GM18498 (cell line): ENCODE results near the gene PRIM1.
"Not testable (repeated sequence)": the region's sequence is repeated elsewhere in the genome, so short reads cannot be mapped to it uniquely, and the experiment has no call there.

Experiments
- ATAC-seq: cut with Tn5 transposase; IDR thresholded peaks from one replicate; pipeline ENCODE4 v1.9.1; 2021; ENCODE audit warnings: mild to moderate bottlenecking, moderate library complexity; ENCODE audit not compliant: unreplicated experiment

PRIM1 gene

DNA sequence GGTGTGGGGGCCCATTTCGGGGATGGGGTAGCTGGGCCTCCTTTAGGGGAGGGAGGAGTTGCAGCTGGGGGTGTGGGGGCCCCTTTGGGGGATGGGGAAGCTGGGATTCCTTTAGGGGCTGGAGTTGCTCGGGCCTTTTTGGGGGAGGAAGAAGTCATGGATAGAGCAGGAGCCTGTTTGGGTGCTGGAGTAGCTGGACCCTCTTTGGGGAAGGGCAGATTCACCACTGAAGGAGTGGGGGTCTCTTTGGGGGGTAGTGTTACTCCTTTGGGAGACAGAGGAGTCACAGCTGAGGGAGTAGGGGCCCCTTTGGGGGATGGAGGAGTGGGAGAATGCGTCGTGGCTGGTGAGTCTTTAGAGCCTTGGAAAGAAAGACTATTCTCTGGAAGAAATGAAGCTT, 33.5 kb downstream of the PRIM1 start:
- ATAC-seq: no peak

DNA sequence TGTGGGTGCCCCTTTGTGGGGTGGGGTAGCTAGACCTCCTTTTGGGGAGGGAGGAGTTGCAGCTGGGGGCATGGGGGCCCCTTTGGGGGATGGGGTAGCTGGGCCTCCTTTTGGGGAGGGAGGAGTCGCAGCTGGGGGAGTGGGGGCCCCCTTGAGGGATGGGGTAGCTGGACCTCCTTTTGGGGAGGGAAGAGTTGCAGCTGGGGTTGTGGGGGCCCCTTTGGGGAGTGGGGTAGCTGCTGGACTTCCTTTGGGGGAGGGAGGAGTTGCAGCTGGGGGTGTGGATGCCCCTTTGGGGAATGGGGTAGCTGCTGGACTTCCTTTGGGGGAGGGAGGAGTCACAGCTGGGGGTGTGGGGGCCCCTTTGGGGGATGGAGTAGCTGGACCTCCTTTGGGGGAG, 34.0 kb downstream of the PRIM1 start:
- no peak for ATAC-seq

DNA sequence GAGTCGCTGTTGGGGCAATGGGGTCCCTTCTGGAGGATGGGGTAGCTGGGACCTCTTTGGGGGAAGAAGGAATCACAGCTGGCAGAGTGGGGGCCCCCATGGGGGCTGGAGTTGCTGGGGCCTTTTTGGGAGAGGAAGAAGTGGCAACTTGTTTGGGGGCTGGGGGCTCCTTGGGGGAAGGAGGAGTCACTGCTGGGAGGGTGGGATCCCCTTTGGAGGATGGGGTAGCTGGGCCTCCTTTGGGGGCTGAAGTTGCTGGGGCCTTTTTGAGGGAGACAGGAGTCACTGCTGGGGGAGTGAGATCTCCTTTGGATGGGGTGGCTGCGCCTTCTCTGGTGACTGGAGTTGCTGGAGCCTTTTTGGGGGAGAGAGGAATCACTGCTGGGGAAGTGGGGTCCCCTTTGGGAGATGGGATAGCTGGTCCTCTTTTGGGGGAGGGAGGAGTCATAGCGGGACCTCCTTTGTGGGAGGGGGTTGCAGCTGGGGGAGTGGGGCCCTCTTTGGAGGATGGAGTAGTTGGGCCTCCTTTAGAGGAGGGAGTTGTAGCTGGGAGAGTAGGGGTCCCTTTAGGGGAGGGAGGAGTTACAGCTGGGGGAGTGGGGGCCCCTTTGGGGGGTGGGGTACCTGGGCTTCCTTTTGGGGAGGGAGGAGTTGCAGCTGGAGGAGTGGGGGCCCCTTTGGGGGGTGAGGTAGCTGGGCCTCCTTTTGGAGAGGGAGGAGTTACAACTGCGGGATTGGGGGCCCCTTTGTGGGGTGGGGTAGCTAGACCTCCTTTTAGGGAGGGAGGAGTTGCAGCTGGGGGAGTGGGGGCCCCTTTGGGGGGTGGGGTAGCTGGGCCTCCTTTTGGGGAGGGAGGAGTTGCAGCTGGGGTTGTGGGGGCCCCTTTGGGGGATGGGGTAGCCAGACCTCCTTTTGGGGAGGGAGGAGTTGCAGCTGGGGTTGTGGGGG, 34.9 kb downstream of the PRIM1 start:
- ATAC-seq: no peak

DNA sequence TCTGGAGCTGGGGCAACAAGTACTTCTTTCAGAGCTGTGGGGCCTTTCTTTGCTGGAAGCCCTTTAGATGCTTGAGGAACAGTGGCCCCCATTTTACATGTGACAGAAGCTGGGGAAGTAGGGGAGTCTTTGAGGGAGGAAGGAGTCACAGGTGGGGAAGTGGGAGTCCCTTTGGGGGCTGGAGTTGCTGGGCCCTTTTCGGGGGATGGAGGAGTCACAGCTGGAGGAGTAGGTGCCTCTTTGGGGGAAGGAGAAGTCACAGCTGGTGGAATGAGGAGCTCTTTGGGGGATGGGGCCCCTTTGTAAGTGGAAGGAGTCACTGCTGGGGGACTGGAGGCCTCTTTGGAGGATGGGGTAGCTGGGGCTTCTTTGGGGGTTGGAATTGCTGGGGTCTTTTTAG, 35.7 kb downstream of the PRIM1 start:
- ATAC-seq: no peak

DNA sequence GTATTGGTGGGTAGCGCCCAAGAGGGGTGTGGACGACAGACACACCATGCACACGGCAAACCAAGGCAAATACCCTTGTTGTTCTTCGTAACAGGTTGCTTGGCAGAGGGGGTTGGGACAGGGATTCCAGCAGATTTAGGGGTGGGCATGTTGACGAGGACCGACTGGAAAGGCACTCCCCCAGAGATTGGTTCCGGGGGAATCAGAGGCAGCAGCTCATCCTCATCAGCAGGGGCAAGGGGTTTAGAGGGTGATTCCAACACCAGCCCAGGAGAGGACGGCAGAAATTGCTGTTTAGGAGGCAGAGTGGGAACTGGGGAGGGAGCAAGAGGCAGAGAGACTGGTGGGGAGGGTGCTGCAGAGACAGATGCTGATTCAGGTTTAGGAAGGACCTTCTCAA, 36.3 kb downstream of the PRIM1 start:
- ATAC-seq: no peak

DNA sequence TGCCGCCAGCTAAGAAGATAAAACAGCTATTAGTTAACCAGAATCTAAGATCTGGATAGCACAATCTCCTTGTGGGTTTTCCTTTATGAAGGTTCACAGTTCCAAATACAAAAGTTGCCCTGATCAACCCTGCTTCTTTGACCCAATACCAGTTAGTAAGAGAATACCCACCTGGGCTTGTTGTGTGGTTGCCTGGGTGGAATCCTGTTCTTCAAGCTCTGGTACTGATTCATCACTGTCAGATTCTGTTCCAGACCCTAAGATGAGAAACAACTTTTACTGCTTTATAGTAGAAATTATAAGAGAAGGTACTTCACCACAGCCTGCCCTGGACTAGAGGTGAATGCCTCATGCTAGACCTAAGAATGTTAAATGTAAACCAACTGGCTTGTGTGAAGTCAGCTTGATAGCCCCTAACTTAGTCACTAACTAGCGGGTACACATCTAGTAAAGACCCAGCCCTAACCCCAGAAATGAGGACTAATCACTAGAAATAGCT, 37.6 kb downstream of the PRIM1 start:
- no peak for ATAC-seq

DNA sequence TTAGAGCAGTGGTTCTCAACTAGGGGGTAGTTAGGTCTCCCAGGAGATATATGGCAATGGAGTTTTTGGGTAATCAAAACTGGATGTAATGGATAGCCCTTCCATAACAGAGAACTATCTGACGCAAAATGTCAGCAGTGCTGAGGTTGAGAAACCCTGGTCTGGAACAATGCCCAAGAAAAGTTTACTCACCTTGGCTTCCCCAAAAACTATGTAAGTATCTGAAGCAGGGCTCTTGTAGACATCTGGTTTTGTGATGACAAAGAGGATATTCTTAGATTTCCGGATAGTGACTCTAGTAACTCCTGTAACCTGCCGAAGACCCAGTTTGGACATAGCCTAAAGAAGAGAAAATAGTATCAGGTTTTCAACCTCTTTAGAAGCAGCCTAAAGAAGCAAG, 38.8 kb downstream of the PRIM1 start:
- ATAC-seq: no peak

DNA sequence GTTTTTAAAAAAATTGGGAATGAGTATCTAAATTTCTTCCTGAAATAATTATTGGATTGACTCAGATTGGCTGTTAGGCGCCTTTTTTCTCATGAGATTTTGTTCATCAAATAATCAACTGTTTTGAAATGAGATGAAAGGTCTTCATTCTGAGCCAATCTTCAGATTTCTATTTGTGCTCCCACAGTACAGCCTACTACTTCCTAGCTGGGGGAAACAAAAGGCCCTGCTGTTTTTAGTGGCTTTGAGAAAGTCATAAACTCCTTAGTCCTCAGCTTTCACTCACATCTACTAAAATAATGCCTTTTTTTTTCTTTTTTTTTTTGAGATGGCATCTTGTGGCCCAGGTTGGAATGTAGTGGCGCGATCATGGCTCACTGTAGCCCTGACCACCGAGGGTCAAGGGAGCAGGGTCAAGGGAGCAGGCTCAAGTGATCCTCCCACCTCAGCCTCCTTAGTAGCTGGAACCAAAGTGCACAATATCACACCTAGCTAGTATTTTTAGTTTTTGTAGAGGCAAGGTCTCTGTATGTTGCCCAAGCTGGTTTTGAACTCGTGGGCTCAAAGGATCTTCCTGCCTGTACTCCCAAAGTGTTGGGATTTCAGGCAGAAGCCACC, 42.3 kb downstream of the PRIM1 start:
- ATAC-seq: no peak

DNA sequence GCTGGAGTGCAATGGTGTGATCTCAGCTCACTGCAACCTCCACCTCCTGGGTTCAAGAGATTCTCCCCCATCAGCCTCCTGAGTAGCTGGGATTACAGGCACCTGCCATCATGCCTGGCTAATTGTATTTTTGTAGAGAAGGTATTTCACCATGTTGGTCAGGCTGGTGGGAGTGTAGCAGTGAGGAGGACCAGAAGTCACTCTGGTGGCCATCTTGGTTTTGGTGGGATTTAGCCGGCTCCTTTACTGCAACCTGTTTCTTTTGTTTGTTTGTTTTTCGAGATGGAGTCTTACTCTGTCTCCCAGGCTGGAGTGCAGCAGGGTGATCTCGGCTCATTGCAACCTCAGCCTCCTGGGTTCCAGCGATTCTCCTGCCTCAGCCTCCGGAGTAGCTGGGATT, 47.6 kb downstream of the PRIM1 start:
- not testable (repeated sequence) for ATAC-seq

DNA sequence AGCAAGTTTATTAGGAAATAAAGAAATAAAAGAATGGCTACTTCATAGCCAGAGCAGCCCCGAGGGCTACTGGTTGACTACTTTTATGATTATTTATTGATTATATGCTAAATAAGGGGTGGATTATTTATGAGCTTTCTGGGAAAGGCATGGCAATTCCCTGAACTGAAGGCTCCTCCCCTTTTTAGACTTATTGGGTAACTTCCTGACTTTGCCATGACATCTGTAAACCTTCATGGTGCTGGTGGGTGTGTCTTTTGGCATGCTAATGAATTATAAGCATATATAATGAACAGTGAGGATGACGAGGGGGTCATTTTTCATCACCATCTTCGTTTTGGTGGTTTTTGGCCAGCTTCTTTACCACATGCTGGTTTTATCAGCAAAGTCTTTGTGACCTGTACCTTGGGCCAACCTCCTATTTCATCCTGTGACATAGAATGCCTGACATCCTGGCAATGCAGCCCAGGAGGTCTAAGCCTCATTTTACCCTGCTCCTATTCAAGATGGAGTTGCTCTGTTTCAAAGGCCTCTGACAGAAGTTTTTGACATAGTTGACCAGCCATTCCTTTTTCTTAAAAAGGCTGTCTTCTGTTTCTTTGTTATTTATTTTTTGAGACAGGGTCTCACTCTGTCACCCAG, 53.0 kb downstream of the PRIM1 start:
- no peak for ATAC-seq

DNA sequence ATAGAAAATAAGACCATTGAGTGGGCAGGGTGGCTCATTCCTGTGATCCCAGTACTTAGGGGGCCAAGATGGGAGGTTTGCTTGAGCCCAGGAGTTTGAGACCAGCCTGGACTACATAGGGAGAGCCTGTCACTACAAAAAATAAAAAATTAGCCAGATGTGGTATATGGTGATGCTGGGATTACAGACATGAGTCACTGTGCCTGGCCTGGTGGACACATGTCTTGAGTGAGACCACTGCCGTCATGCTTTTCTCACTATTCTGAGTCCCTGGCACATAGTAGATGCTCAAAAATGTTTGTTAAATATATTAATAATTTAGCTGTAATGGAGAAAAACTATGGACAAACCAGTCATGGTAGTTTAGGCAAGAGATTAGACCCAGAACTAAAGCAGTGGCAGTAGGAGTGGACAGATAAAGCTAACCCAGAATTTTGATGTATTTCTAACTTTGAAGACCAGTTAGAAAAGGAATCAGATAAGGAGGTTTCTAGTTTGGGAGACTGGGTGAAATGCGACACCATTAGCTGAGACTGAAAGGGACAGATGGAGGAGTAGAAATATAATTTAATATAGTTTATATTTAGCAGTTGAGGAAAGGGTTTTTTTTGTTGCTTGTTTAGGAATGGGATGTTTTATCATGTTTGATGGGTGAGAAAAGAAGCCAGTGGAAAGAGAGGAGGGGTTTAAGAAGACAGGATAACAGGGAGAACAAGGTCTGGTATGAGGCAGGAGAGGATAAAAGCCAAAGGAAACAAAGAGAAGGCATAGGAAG, 56.6 kb downstream of the PRIM1 start:
- no peak for ATAC-seq

DNA sequence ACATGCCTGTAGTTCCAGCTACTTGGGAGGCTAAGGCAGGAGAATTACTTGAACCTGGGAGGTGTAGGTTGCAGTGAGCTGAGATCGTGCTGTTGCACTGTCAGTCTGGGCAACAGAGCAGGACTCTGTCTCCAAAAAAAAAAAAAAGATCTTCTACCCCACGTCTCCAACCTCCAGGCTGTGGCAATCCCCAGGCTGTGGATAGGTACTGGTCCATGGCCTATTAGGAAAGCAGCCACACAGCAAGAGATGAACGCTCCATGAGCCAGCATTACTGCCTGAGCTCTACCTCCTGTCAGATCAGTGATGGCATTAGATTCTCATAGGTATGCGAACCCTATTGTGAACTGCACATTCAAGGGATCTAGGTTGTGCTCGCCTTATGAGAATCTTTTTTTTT, 58.0 kb downstream of the PRIM1 start:
- ATAC-seq: no peak

DNA sequence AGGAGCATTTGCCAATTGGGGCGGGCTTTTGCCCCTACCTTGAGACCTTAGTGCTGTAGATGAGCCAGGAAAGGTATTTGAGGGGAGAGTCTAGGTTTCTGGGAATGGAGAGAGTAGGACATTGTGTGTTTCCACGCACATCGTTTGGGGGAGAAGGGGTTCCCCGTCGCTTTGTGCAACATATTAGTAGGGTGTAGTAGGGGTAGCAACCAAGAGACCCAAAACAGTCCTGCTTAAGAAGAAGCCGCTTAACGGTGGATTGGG, 63.3 kb downstream of the PRIM1 start:
- ATAC-seq: no peak

DNA sequence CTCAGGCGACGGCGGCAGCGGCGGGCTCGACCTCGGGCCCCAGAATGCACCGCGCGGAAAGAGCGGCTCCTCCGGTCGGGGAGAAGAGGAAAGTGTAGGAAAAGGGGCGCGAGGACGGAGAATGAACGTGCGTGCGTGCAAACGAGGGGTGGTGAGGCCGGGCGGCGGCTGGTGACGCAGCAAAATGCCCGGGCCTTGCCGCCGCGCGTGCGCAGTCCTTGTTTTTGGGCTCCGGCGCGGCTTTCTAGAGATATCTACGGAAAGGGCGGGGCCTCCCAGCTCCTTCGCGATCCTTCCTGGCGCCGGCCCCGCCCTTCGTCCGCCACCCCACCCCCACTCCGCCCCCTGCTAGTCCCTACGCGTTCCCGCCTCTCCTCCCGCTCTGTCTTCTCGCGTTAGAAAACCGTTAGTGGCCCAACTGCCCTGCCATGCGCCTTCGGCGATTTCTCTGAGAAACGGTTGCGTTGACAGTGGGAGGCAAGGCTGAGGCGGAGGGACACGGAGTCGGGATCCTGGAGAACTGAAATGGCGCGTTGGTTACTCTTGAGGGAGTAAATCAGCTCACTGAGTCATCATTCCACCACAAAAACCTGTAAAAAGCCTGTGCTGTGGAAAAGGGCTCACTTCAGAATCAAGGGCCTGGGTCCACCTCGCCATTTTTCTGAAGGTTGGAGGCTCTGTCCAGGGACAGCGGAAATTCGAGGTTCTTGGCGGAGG, 63.8 kb downstream of the PRIM1 start, which contains the start of gene PTGES3:
Gene PTGES3, minus strand, starts transcription at position 156 of the 717 bp plus-strand sequence. CDS start 285 bp downstream, outside the sequence.
- peak; percentile 70 for ATAC-seq

DNA sequence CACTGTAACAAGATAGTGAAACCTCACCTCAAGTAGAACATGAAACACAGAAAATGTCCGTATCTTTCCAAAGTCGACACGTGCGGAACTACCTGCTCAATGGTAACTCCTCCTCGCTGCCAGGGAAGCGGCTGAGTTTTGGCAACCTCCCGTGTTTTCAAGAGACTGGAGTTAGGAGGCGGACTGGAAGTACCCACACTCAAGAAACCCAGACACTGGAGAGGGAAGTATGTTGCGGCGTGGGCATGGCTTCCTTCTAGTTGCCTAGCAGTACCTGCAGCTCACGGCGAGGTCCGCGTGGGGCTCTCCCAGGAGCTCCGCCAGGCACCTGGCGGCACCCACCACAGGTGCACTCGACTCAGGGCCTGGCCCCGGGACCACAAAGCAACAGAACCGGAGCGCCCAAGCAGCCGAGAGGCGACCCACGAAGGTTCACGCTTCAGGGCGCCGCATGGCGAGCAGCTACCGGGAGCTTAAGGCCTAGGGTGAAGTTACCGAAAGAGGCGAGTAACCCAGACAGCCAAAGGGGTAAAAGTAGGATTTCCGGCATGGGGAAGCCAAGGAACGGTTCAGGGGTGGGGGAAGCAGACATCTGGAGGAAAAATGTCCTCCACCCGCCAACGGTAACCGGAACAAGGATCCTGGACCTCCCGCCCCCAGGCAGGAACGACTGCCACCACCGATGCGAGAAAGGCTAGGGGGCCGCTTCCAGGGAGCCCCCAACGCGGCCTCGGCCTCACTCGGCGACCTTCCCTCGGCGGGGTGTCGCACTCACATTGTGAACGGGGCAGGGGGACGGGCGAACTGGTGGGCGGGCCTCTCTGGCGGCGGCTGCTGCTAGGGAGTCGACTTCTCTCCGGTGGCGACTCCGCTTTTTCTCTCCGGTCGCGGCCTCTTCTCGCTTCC, 64.6 kb downstream of the PRIM1 start:
- ATAC-seq: peak; percentile 36

DNA sequence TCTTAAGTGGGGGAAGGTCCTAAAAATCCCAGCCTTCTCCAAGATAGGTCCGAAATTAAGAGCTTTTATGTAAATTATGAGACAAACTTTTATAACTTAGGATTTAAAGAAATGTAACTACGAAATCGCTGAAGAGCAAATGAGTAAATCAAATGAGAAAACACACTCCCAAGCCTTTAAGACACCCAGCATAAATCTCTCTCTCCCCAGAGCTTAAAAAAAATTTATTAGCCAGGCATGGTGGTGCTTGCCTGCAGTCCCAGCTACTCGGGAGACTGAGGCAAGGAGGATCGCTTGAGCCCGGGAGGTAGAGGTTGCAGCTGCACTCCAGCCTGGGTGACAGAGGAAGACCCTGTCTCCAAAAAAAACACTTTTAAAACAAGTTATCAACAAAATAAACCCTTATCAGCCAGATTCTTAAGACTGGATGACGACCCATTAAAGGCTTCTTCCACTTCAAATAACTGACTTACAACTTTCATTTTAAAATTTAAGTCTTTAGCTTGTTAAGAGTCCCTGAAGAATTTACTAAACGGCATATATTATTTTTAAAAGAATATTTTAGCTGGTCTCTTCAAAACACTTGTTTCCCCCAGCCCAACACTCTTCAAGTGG, 67.3 kb downstream of the PRIM1 start:
- ATAC-seq: no peak

DNA sequence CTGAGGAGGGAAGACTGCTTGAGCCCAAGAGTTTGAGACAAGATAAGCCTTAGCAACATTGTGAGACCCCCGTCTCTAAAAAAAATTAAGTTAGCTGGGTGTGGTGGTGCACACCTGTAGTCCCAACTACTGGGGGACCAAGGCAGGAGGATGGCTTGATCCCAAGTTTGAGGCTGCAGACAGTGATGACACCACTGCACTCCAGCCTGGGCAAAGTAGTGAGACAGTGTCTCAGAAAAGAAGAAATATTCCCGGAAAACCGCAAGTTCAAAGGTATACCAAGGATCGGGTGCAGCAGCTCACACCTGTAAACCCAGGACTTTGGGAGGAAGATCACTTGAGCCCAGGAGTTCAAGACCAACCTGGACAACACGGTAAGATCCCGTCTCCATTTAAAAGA, 69.8 kb downstream of the PRIM1 start:
- ATAC-seq: no peak
